Kidney (tissue), 14 donors: ENCODE measurements around the gene HOMER2. TPM values are rescaled to one million over a fixed set of nuclear protein-coding genes. Genes with fewer than 3 reads are reported as not detected.
A peak's percentile ranks its signal among the peaks of the same experiment; 100 is the strongest.

Experiments
- DNase-seq, 5 donors: peaks; one replicate each; pipeline ENCODE4 v3.0.0-alpha.2; 2013 to 2020
- FAIRE-seq: peaks from 2 replicates; lab custom pipeline; 2012; peaks lifted over from hg19 to GRCh38; lab: Jason Lieb, UNC
- H3K27ac ChIP-seq, 2 donors: one replicate each; pipeline ENCODE4 v1.7.0; 2013; ENCODE audit warnings: low read depth in 2 of 2, low read length in 2 of 2, inconsistent platforms in 1 of 2
- H3K27me3 ChIP-seq: one replicate; pipeline ENCODE4 v1.7.1; 2013; ENCODE audit warnings: low read length, inconsistent platforms; ENCODE audit not compliant: control insufficient read depth, insufficient read depth
- H3K36me3 ChIP-seq, 3 donors: one replicate each; pipeline versions ENCODE4 v1.7.0 to v1.7.1; 2013; ENCODE audit warnings: low read length in 3 of 3, control low read depth in 1 of 3, inconsistent platforms in 1 of 3; ENCODE audit not compliant: insufficient read depth in 3 of 3, control insufficient read depth in 2 of 3
- H3K4me1 ChIP-seq, 3 donors: one replicate each; pipeline versions ENCODE4 v1.7.0 to v1.7.1; 2013; ENCODE audit warnings: low read length in 3 of 3, inconsistent platforms in 1 of 3, low read depth in 1 of 3; ENCODE audit not compliant: control insufficient read depth in 2 of 3, insufficient read depth in 2 of 3
- H3K4me3 ChIP-seq, 3 donors: one replicate each; pipeline versions ENCODE4 v1.7.0 to v1.8.1; 2013; ENCODE audit warnings: low read length in 3 of 3, control low read depth in 1 of 3, inconsistent platforms in 1 of 3
- H3K9ac ChIP-seq, 3 donors: one replicate each; pipeline versions ENCODE4 v1.7.0 to v1.7.1; 2013; ENCODE audit warnings: low read length in 3 of 3, control low read depth in 1 of 3, inconsistent platforms in 1 of 3
- H3K9me3 ChIP-seq, 3 donors: one replicate each; pipeline versions ENCODE4 v1.7.0 to v1.7.1; 2013; ENCODE audit warnings: low read length in 3 of 3, control low read depth in 1 of 3, inconsistent platforms in 1 of 3; ENCODE audit not compliant: control insufficient read depth in 2 of 3, insufficient read depth in 1 of 3
- intact Hi-C: fragments of 100-400 bp; cut with DNase I; formaldehyde crosslinking; loops from one replicate; pipeline ENCODE4 v1.11.1; 2022
- polyA plus RNA-seq: library from polyadenylated mRNA; stranded (reverse); fragments of 350-450 nt; fragmentation: Illumina TruSeq; extraction: RNeasy Lipid Tissue Mini Kit (QIAGEN cat#74804); gene quantifications from one replicate; pipeline ENCODE4 v1.2.3, GENCODE V29; 2014; ENCODE audit warnings: low read depth, low replicate concordance; ENCODE audit not compliant: insufficient read depth
- total RNA-seq: library from RNA; stranded (reverse); fragmentation: NEBNext Ultra II Directional; extraction: Animal tissue kit (Norgen Biotek cat#: 25700); gene quantifications from one replicate; pipeline ENCODE4 v1.2.1, GENCODE V29; 2021
- TF ChIP-seq, protein P1 (sequence below): IDR thresholded peaks from 3 replicates; pipeline ENCODE4 v1.5.1; 2012; ENCODE audit warnings: mild to moderate bottlenecking, moderate library complexity, borderline replicate concordance; ENCODE audit not compliant: insufficient read depth; ENCODE audit errors: extremely low read depth
- donor health status: control.
- donor health status: control.
- donor health status: control.
- donor health status: control.
- donor health status: control.
- donor health status: DM: yes; HTN: yes; CAD: no.
- donor health status: Normal renal cell carcinoma (clear cell type).

The HOMER2 gene
- total and polyA plus RNA-seq, 2 donors from 2014 or later = 4.6 to 35.8 TPM

DNA sequence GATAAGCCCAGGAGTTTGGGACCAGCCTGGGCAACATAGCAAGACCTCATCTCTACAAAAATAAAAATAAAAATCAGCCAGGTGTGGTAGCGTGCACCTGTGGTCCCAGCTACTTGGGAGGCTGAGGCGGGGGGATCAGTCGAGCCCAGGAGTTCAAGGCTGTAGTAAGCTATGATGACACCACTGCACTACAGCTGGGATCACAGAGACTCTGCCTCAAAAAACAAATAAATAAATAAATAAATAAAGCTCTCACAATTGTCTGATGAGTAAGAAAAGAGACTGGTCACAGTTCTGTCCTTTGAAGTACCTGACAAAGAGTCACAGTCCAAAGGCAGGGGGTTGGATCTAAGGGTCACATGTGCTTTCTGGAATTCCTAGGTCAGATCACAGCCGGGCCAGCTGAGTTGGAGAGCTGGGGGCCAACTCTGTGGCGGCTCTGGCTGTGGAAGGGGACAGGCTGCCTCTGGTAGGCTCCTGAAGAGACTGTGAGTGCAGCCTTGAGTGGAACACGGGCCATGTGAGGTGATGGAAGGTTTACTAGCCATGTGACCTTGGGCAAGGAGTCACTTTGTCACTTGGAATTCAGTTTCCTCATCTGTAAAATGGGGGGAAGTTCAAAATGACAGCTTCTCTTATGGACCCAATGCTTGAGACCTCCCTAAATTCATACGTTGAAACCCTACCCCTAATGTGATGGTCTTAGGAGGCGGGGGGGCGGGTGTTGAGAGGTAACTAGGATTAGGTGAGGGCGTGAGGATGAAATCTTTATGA is 95.9 kb downstream of the HOMER2 start:
- FAIRE-seq = no peak
- Histone ChIP-seq H3K9me3 (no peaks in the 10 kb centered on the region), H3K4me1 (no peaks in the 10 kb centered on the region), H3K36me3 (peaks cover 0 to 4% (median 0%) of the 10 kb centered on the region in 3 donors), H3K4me3 (no peak overlapping the region), H3K27me3 (no peaks in the 10 kb centered on the region), H3K27ac (no peak overlapping the region), H3K9ac (no peak overlapping the region)
- TF ChIP-seq, protein P1, sequence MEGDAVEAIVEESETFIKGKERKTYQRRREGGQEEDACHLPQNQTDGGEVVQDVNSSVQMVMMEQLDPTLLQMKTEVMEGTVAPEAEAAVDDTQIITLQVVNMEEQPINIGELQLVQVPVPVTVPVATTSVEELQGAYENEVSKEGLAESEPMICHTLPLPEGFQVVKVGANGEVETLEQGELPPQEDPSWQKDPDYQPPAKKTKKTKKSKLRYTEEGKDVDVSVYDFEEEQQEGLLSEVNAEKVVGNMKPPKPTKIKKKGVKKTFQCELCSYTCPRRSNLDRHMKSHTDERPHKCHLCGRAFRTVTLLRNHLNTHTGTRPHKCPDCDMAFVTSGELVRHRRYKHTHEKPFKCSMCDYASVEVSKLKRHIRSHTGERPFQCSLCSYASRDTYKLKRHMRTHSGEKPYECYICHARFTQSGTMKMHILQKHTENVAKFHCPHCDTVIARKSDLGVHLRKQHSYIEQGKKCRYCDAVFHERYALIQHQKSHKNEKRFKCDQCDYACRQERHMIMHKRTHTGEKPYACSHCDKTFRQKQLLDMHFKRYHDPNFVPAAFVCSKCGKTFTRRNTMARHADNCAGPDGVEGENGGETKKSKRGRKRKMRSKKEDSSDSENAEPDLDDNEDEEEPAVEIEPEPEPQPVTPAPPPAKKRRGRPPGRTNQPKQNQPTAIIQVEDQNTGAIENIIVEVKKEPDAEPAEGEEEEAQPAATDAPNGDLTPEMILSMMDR = no peak
- no peak for DNase-seq
- intact Hi-C loops = no loop called here

GRCh38 chr15:82855286-82856100 is 97.0 kb downstream of the HOMER2 start:
- Histone ChIP-seq H3K27ac (no peak overlapping the region), H3K36me3 (peaks cover 0 to 4% (median 0%) of the 10 kb centered on the region in 3 donors), H3K27me3 (no peaks in the 10 kb centered on the region), H3K4me3 (no peak overlapping the region), H3K4me1 (no peaks in the 10 kb centered on the region), H3K9me3 (no peaks in the 10 kb centered on the region), H3K9ac (no peak overlapping the region)
- no peak for FAIRE-seq
- TF ChIP-seq, protein P1 = no peak
- peak in 2 of 5 donors; percentile 36 to 41 for DNase-seq
- intact Hi-C loops = no loop called here

- Histone ChIP-seq H3K9me3 (no peaks in the 10 kb centered on the region), H3K4me3 (no peak overlapping the region), H3K27ac (no peak overlapping the region), H3K9ac (no peak overlapping the region), H3K36me3 (peaks cover 0 to 4% (median 0%) of the 10 kb centered on the region in 3 donors), H3K4me1 (no peaks in the 10 kb centered on the region), H3K27me3 (no peaks in the 10 kb centered on the region)
- TF ChIP-seq, protein P1 = no peak
- intact Hi-C loops = no loop called here
- DNase-seq = no peak
- FAIRE-seq = no peak
Observed at GRCh38 chr15:82854554-82854953, 98.0 kb downstream of the HOMER2 start.
